A549 (cell line): ENCODE measurements around the gene GAB1. TPM values are rescaled to one million over a fixed set of nuclear protein-coding genes. Genes with fewer than 3 reads are reported as not detected.
A peak's percentile ranks its signal among the peaks of the same experiment; 100 is the strongest.

Source experiments
- ATAC-seq, 2 experiments: fragments of 200-7000 bp in 1 of 2; fragments of >200 bp in 1 of 2; cut with Nextera tagmentation in 1 of 2; cut with Tn5 transposase in 1 of 2; 3 replicates each; pipeline versions ENCODE4 v1.8.0 to v1.9.1; 2018 to 2020; ENCODE audit warnings: mild to moderate bottlenecking in 1 of 2, moderate library complexity in 1 of 2
- CTCF ChIA-PET: fragments of 300-600 bp; sonication (Branson Sonifier 250); formaldehyde crosslinking; extraction: SDS; loops from one replicate; lab custom pipeline; 2021; ENCODE audit warnings: antibody characterized with exemption, inconsistent platforms; lab: Yijun Ruan, JAX
- POLR2A ChIA-PET: fragments of 350-600 bp; formaldehyde crosslinking; extraction: SDS; loops from one replicate; lab custom pipeline; 2021; ENCODE audit warnings: antibody characterized with exemption, inconsistent platforms; lab: Yijun Ruan, JAX
- DNase-seq, 2 experiments: peaks; one replicate each; pipeline versions ENCODE4 v3.0.0 to v3.0.0-alpha.2; 2011 to 2016; ENCODE audit warnings: low read depth in 1 of 2, low spot score in 1 of 2
- FAIRE-seq: peaks from 2 replicates; lab custom pipeline; 2011; peaks lifted over from hg19 to GRCh38; lab: Jason Lieb, UNC
- H3K27ac ChIP-seq, 2 experiments: fragments of >200 bp; sonication (Bioruptor Twin); formaldehyde crosslinking; 3 replicates each; pipeline ENCODE4 v1.5.1; 2016 to 2017
- H3K4me1 ChIP-seq: fragments of >200 bp; sonication (Bioruptor Twin); formaldehyde crosslinking; 3 replicates; pipeline ENCODE4 v1.6.1; 2016
- H3K4me2 ChIP-seq: fragments of >200 bp; sonication (Bioruptor Twin); formaldehyde crosslinking; 3 replicates; pipeline ENCODE4 v1.6.1; 2016
- H3K4me3 ChIP-seq: fragments of >200 bp; sonication (Bioruptor Twin); formaldehyde crosslinking; 3 replicates; pipeline ENCODE4 v1.5.1; 2016
- H3K9me3 ChIP-seq: fragments of >200 bp; sonication (Bioruptor Twin); formaldehyde crosslinking; 3 replicates; pipeline ENCODE4 v1.6.1; 2016
- BHLHE40 ChIP-seq: IDR thresholded peaks from 2 replicates; pipeline ENCODE4 v1.6.1; 2012; ENCODE audit warnings: low read depth, low read length, inconsistent platforms
- CEBPB ChIP-seq, 2 experiments: fragments of >200 bp in 1 of 2; sonication (Bioruptor Twin) in 1 of 2; formaldehyde crosslinking in 1 of 2; IDR thresholded peaks; 2 replicates each; pipeline ENCODE4 v1.6.1; 2012 to 2016
- CHD2 ChIP-seq: fragments of 150-350 bp; IDR thresholded peaks from 2 replicates; pipeline ENCODE4 v1.6.1; 2014; ENCODE audit warnings: low read length; ENCODE audit not compliant: partially characterized antibody
- EHMT2 ChIP-seq: fragments of 200-600 bp; sonication (generic); IDR thresholded peaks from 2 replicates; pipeline ENCODE4 v1.6.1; 2016; ENCODE audit warnings: antibody characterized with exemption, low read depth, mild to moderate bottlenecking, moderate library complexity
- ELK1 ChIP-seq: fragments of 150-350 bp; IDR thresholded peaks from 2 replicates; pipeline ENCODE4 v1.6.1; 2014; ENCODE audit warnings: low read depth, mild to moderate bottlenecking, low read length
- EP300 ChIP-seq, 2 experiments: fragments of >200 bp; sonication (Bioruptor Twin); formaldehyde crosslinking; IDR thresholded peaks; 2 replicates in 1 of 2; 3 replicates in 1 of 2; pipeline ENCODE4 v1.6.1; 2016 to 2017
- FOSB ChIP-seq: fragments of 250-450 bp; sonication (Bioruptor Pico); IDR thresholded peaks from 2 replicates; pipeline ENCODE4 v1.5.0; 2020; ENCODE audit warnings: mild to moderate bottlenecking, moderate library complexity
- FOSL2 ChIP-seq, 2 experiments: fragments of 450-650 bp in 1 of 2; fragments of >200 bp in 1 of 2; sonication (Bioruptor Twin) in 1 of 2; formaldehyde crosslinking; IDR thresholded peaks; 2 replicates each; pipeline versions ENCODE4 v1.5.0 to v1.6.1; 2016 to 2020; ENCODE audit warnings: mild to moderate bottlenecking in 1 of 2, moderate library complexity in 1 of 2
- GATA3 ChIP-seq: IDR thresholded peaks from 2 replicates; pipeline ENCODE4 v1.6.1; 2012; ENCODE audit warnings: borderline replicate concordance
- HDAC2 ChIP-seq: fragments of 200-600 bp; sonication (generic); IDR thresholded peaks from 2 replicates; pipeline ENCODE4 v1.6.1; 2016
- HES2 ChIP-seq: fragments of >200 bp; sonication (Bioruptor Twin); formaldehyde crosslinking; IDR thresholded peaks from 2 replicates; pipeline ENCODE4 v1.6.1; 2016
- HOXA7 ChIP-seq: fragments of 250-450 bp; sonication (Bioruptor Pico); IDR thresholded peaks from 2 replicates; pipeline ENCODE4 v1.5.0; 2020; ENCODE audit warnings: mild to moderate bottlenecking, moderate library complexity
- JUN ChIP-seq, 2 experiments: fragments of >200 bp; sonication (Bioruptor Twin); formaldehyde crosslinking; IDR thresholded peaks; 2 replicates in 1 of 2; 3 replicates in 1 of 2; pipeline ENCODE4 v1.6.1; 2016 to 2017
- JUNB ChIP-seq: fragments of >200 bp; sonication (Bioruptor Twin); formaldehyde crosslinking; IDR thresholded peaks from 2 replicates; pipeline ENCODE4 v1.6.1; 2016
- MYC ChIP-seq: IDR thresholded peaks from 2 replicates; pipeline ENCODE4 v1.6.1; 2012; ENCODE audit warnings: mild to moderate bottlenecking, inconsistent platforms, low read length, improper control_type of control experiment, borderline replicate concordance
- NFE2L2 ChIP-seq: fragments of 150-350 bp; conservative IDR thresholded peaks from 2 replicates; pipeline ENCODE4 v1.6.1; 2014; ENCODE audit warnings: low read length
- NPAS2 ChIP-seq: fragments of 250-450 bp; sonication (Bioruptor Pico); IDR thresholded peaks from 2 replicates; pipeline ENCODE4 v1.8.0; 2022; ENCODE audit warnings: mild to moderate bottlenecking, moderate library complexity, borderline replicate concordance
- NR3C1 ChIP-seq: fragments of >200 bp; sonication (Bioruptor Twin); formaldehyde crosslinking; IDR thresholded peaks from 3 replicates; pipeline ENCODE4 v1.6.1; 2017
- PHF8 ChIP-seq: fragments of 200-600 bp; sonication (generic); IDR thresholded peaks from 2 replicates; pipeline ENCODE4 v1.6.1; 2016; ENCODE audit warnings: low read depth, mild to moderate bottlenecking, antibody characterized with exemption, moderate library complexity, borderline replicate concordance
- POLR2AphosphoS2 ChIP-seq: conservative IDR thresholded peaks from 2 replicates; pipeline ENCODE4 v1.6.1; 2012; ENCODE audit warnings: low read length, improper control_type of control experiment, inconsistent platforms
- RAD21 ChIP-seq, 2 experiments: fragments of >200 bp in 1 of 2; sonication (Bioruptor Twin) in 1 of 2; formaldehyde crosslinking in 1 of 2; IDR thresholded peaks in 1 of 2; conservative IDR thresholded peaks in 1 of 2; 2 replicates in 1 of 2; 3 replicates in 1 of 2; pipeline ENCODE4 v1.6.1; 2012 to 2018; ENCODE audit warnings: inconsistent platforms in 1 of 2
- RCOR1 ChIP-seq: fragments of 150-350 bp; IDR thresholded peaks from 2 replicates; pipeline ENCODE4 v1.6.1; 2014; ENCODE audit warnings: antibody characterized with exemption, low read length, low read depth
- SMC3 ChIP-seq: fragments of >200 bp; sonication (Bioruptor Twin); formaldehyde crosslinking; IDR thresholded peaks from 3 replicates; pipeline ENCODE4 v1.6.1; 2018; ENCODE audit warnings: inconsistent platforms
- TP53 ChIP-seq: fragments of 250-450 bp; sonication (Bioruptor Pico); IDR thresholded peaks from 2 replicates; pipeline ENCODE4 v1.5.0; 2021; ENCODE audit warnings: mild to moderate bottlenecking, moderate library complexity
- ZC3H11A ChIP-seq: fragments of 450-650 bp; IDR thresholded peaks from 2 replicates; pipeline ENCODE4 v1.6.1; 2014; ENCODE audit warnings: antibody characterized with exemption, mild to moderate bottlenecking
- ZFP36 ChIP-seq: fragments of 450-650 bp; IDR thresholded peaks from 2 replicates; pipeline ENCODE4 v1.6.1; 2014; ENCODE audit warnings: borderline replicate concordance; ENCODE audit not compliant: partially characterized antibody
- WGBS: methylation state at CpG from one replicate; pipeline ENCODE4 v1.1.6; 2017; ENCODE audit errors: missing lambda C conversion rate; 5-methylcytosine and 5-hydroxymethylcytosine counted together
- polyA plus RNA-seq, 4 experiments: library from polyadenylated mRNA; depleted of rRNA in 3 of 4; stranded (reverse); fragments of >200 nt; fragmentation: RNase III in 1 of 4; extraction: RNeasy Plus Mini Kit Qiagen cat#74134 plus additional on column Dnase treatment in 1 of 4; gene quantifications; 2 replicates in 3 of 4; 3 replicates in 1 of 4; pipeline ENCODE4 v1.2.3, GENCODE V29; 2011 to 2017
- TF ChIP-seq, protein P1 (sequence below): fragments of >200 bp; sonication (Bioruptor Twin); formaldehyde crosslinking; IDR thresholded peaks from 3 replicates; pipeline ENCODE4 v1.5.1; 2016

Gene GAB1
- polyA plus RNA-seq, 2 of the 4 experiments (the other 2 are of a cell fraction), result 2.3 to 3.6 TPM

DNA sequence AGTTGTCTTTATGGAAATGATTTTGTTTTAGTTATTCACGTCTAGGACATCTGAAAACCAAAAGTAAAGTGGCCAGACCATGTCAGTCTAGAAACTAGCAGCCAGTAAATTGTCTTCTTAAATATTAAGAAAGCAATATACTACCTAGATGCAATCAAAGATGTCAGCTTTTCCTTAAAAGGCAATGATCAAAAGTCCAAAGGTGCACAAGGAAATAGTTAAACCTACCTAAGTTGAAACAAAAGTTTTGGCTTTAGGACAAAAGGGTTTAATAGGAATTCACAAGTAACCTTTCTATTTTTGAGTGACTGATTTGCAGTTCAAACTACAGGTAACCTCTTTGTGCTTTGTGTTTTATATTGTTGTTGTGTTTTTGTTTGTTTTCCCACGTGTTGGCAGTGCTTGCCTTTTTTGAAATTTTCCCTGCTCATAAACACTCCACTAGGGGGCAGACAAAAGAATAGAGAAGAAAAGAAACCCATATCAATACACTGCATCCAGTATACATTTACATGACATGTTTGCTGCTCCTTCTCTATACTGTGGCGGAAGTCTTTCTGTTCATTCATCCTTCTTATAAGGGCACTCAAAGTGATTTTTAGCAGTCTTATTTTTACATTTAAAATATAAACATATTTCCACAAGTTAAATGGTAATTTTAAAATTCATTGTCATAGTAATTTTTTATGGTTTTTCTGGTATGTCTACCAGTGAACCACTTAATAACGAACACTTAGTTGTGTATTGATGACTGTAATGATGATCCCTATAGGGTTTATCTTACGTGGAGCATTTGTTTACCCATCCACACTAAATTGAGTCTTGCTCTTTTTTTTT lies 62.7 kb downstream of the GAB1 start:
- no peak for FAIRE-seq
- WGBS, result 32% methylated on average over 5 of the region's 5 CpGs
- H3K27ac ChIP-seq, result no peak overlapping the region
- H3K9me3 ChIP-seq, result no peaks in the 10 kb centered on the region
- no peak for TF ChIP-seq POLR2AphosphoS2
- TF ChIP-seq RAD21 (conservative IDR thresholded peaks at IDR 0.05 in 1 of 2, IDR thresholded peaks at IDR 0.05 in 1 of 2), result peak; percentile 32 to 36; a peak in 2 of 5 replicates
- peak; percentile 35; the same call in 2 of the 3 replicates for TF ChIP-seq SMC3
- TF ChIP-seq, protein P1, sequence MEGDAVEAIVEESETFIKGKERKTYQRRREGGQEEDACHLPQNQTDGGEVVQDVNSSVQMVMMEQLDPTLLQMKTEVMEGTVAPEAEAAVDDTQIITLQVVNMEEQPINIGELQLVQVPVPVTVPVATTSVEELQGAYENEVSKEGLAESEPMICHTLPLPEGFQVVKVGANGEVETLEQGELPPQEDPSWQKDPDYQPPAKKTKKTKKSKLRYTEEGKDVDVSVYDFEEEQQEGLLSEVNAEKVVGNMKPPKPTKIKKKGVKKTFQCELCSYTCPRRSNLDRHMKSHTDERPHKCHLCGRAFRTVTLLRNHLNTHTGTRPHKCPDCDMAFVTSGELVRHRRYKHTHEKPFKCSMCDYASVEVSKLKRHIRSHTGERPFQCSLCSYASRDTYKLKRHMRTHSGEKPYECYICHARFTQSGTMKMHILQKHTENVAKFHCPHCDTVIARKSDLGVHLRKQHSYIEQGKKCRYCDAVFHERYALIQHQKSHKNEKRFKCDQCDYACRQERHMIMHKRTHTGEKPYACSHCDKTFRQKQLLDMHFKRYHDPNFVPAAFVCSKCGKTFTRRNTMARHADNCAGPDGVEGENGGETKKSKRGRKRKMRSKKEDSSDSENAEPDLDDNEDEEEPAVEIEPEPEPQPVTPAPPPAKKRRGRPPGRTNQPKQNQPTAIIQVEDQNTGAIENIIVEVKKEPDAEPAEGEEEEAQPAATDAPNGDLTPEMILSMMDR, result peak; percentile 53
- TF ChIP-seq PHF8, result no peak
- no peak overlapping the region for H3K4me3 ChIP-seq
- ATAC-seq, result peak; percentile 30 to 72; a peak in 3 of 6 replicates
- DNase-seq, result peak in 1 of 2 experiments; percentile 25
- ChIA-PET POLR2A (no interaction called here), CTCF (interaction anchor here (0.5 to 1.3 kb wide), 2 partner anchors 20 to 104 kb away, joined by 3 read pairs; no protein-coding TSS in a partner anchor)
- peak overlapping the region; percentile 11; the same call in 2 of the 3 replicates for H3K4me2 ChIP-seq
- no peaks in the 10 kb centered on the region for H3K4me1 ChIP-seq

- TF ChIP-seq CEBPB (IDR thresholded peaks at IDR 0.05) (no peak), JUN (IDR thresholded peaks at IDR 0.05) (no peak), CHD2 (no peak), NR3C1 (no peak), SMC3 (no peak), TP53 (CRISPR knock-in tag) (no peak), FOSB (CRISPR knock-in tag) (no peak), EHMT2 (no peak), GATA3 (no peak), NPAS2 (no peak)
- ChIA-PET POLR2A (no interaction called here), CTCF (interaction anchor here (0.9 kb wide), 1 partner anchor 10 kb away, joined by 3 read pairs; no protein-coding TSS in a partner anchor)
- 77% methylated on average over 2 of the region's 2 CpGs for WGBS
- ATAC-seq (no peak), FAIRE-seq (no peak), DNase-seq (no peak)
- Histone ChIP-seq H3K27ac (no peak overlapping the region), H3K4me3 (no peak overlapping the region), H3K4me1 (no peaks in the 10 kb centered on the region), H3K9me3 (no peaks in the 10 kb centered on the region), H3K4me2 (no peak overlapping the region)
Observed at GRCh38 chr4:143400082-143400481, 63.4 kb downstream of the GAB1 start.

DNA sequence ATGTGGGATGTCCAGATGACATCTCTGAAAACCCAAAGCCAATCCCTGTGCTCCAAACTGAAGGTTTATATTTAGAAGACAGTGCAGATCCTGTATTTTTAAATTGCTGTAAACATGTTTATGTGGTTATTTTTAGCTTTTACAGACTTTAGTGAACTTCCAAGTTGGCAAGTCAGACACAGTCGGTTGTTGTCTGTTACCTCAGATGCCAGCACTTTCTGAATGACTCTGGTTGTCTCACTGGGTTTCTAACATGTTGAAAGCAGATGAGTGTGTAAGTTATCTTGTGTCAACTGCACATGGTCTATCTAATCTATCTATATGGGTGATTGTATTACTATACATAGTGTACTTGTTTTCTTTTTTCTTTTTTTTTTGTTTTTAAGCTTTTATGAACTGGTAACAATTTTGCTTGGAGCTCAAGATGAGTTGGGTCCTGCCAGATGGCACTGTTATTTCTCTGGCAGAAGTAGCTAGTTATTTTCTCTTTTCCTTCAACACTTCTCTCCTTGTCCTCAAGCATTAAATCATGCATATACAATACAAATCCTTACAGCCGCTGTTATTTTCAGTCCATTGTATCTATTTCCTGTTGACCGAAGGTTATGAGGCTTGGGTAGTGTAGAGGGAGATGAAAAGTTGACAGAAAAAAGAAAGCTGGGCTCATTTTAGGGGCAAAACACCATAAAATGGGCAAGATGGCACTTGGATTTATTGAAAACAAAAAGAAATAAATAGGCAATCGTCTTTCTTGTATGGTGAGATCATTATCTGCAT lies 66.3 kb downstream of the GAB1 start:
- ChIA-PET POLR2A (no interaction called here), CTCF (interaction anchor here (0.7 kb wide), 1 partner anchor 202 kb away, joined by 3 read pairs; no protein-coding TSS in a partner anchor)
- Histone ChIP-seq H3K4me2 (no peak overlapping the region), H3K4me3 (no peak overlapping the region), H3K27ac (no peak overlapping the region), H3K4me1 (no peaks in the 10 kb centered on the region), H3K9me3 (no peaks in the 10 kb centered on the region)
- ATAC-seq (no peak), FAIRE-seq (no peak), DNase-seq (no peak)
- TF ChIP-seq JUNB, result no peak
- TF ChIP-seq RCOR1, result no peak
- TF ChIP-seq FOSL2 (IDR thresholded peaks at IDR 0.05), result no peak
- TF ChIP-seq FOSL2 (CRISPR knock-in tag; IDR thresholded peaks at IDR 0.05), result no peak
- TF ChIP-seq HDAC2, result no peak
- TF ChIP-seq SMC3, result no peak
- no peak for TF ChIP-seq EP300 (IDR thresholded peaks at IDR 0.05)
- no peak for TF ChIP-seq ELK1
- no peak for TF ChIP-seq NFE2L2
- no peak for TF ChIP-seq EHMT2
- no peak for TF ChIP-seq MYC
- TF ChIP-seq BHLHE40, result no peak
- TF ChIP-seq ZC3H11A, result no peak
- TF ChIP-seq FOSB (CRISPR knock-in tag), result no peak
- TF ChIP-seq HES2, result no peak
- TF ChIP-seq ZFP36, result no peak
- TF ChIP-seq HOXA7 (CRISPR knock-in tag), result no peak
- 71% methylated on average over 4 of the region's 4 CpGs for WGBS
